ENCODE data around the gene FYN. TPM values are rescaled to one million over a fixed set of nuclear protein-coding genes. Genes with fewer than 3 reads are reported as not detected.

Gene FYN
- total and polyA plus RNA-seq, 2 of the 4 experiments (the other 2 are of a cell fraction), result 30.8 to 36.4 TPM

DNA sequence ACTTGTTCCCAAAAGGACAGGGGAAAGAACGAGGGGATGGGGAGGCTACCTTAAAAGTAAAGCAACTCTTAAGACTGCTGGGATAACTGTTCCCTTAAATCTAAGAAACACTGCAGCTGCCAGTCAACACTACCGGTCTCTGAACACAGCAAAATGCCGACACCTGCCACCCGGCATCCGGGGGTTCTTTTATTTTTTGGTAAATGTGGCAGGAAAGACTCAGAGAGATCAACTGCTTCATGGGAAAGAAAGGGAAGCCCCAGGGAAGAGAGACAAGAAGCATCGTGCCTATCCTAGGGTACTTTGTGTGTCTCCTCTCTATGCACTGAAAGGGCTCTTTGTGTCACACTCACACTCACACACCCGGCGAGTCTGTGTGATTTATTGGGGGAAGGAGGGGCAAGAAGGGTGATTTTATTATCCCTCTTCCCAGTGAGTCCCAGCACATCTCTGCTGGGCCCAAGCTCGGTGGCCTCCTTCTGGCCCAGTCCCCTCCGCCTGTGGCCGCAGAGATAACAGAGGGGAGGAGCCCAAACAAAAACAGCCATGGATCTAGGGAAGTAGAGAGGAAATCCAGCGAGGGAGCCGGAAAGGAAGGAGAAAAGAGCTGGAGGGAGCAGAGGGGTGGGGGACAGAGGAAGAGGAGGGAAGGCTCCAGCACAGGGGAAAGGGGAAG lies 1.4 kb downstream of the FYN start:
- Histone ChIP-seq H3K27me3 (ENCODE audit: control insufficient read depth, insufficient read depth, low read length) (0 out of 2 replicates have a peak, but pooled peaks cover 2% of the 10 kb centered on the region), H3K23ac (ENCODE audit: low read depth, low read length) (peak overlapping the region; percentile 89), H3K18ac (ENCODE audit: low read depth, low read length) (peak overlapping the region; percentile 59), H3K4me1 (ENCODE audit: control insufficient read depth, insufficient read depth, low read length) (peaks cover 1% of the 10 kb centered on the region; the same call in 1 of the 2 replicates), H2AFZ (replicated peaks; ENCODE audit: low read length, poor library complexity) (peak overlapping the region; percentile 93), H3K27ac (ENCODE audit: insufficient read depth, low read length) (peak overlapping the region; percentile 64), H2AK5ac (ENCODE audit: low read depth, low read length) (peak overlapping the region; percentile 42; the same call in 1 of the 2 replicates), H3K4ac (ENCODE audit: low read depth, low read length) (peak overlapping the region; percentile 71), H3K9me3 (ENCODE audit: control insufficient read depth, insufficient read depth, low read length) (no peaks in the 10 kb centered on the region), H2BK5ac (ENCODE audit: low read depth, low read length, poor library complexity, severe bottlenecking) (no peak overlapping the region), H3K79me1 (ENCODE audit: low read depth in 1 of 2, low read length in 2 of 2) (peaks cover 29 to 34% of the 10 kb centered on the region in 2 experiments), H4K8ac (ENCODE audit: low read depth in 2 of 2, low read length in 2 of 2) (peak overlapping the region; percentile 54 to 78; a peak in 3 of 4 replicates), H2BK120ac (ENCODE audit: low read depth, low read length) (peak overlapping the region; percentile 65), H2BK20ac (ENCODE audit: low read depth, low read length) (peak overlapping the region; percentile 39; the same call in 1 of the 2 replicates), H3K9me1 (ENCODE audit: insufficient read depth, low read length) (peaks cover 3% of the 10 kb centered on the region; the same call in 1 of the 2 replicates), H3K4me3 (ENCODE audit: insufficient read depth, low read depth, low read length) (peak overlapping the region; percentile 59), H4K5ac (ENCODE audit: low read depth, low read length) (peak overlapping the region; percentile 25; the same call in 1 of the 2 replicates), H3K9ac (ENCODE audit: low read depth, low read length) (peak overlapping the region; percentile 81), H2BK15ac (ENCODE audit: low read depth, low read length) (peak overlapping the region; percentile 74; the same call in 1 of the 3 replicates), H2AK9ac (replicated peaks; ENCODE audit: low read depth, low read length, poor library complexity) (peak overlapping the region; percentile 84), H3K36me3 (ENCODE audit: control insufficient read depth, insufficient read depth, low read length) (no peaks in the 10 kb centered on the region), H3K56ac (ENCODE audit: extremely low read depth, insufficient read depth, low read length) (no peak overlapping the region), H4K91ac (ENCODE audit: insufficient read depth, low read depth, low read length) (peak overlapping the region; percentile 30; the same call in 1 of the 2 replicates), H3K14ac (replicated peaks; ENCODE audit: low read depth, low read length) (peak overlapping the region; percentile 90), H4K20me1 (ENCODE audit: insufficient read depth, low read length) (peaks cover 3% of the 10 kb centered on the region; the same call in 1 of the 2 replicates), H3K4me2 (ENCODE audit: low read depth, low read length) (peak overlapping the region; percentile 95)
- ChIA-PET CTCF (no interaction called here), POLR2A (ENCODE audit: unreplicated experiment) (no interaction called here)
- peak; percentile 6 for ATAC-seq (ENCODE audit: low read depth)
- intact Hi-C loops (cut with micrococcal nuclease) (loop anchor here (2.0 to 5.0 kb wide), 3 partner anchors 70 to 161 kb away; no protein-coding TSS in a partner anchor), dilution Hi-C loops (cut with HindIII; ENCODE audit: low sequenced_read_pairs, unreplicated experiment) (no loop called here), in situ Hi-C loops (cut with MboI; ENCODE audit: low sequenced_read_pairs) (no loop called here)
- WGBS, 2 experiments (ENCODE audit: extremely low coverage in 2 of 2, insufficient read length in 1 of 2), result 0% methylated on average over 3 of the region's 13 CpGs; no CpG with 5 or more reads in 1 of the 2 experiments
- no TSS peak for BruUV-seq (replicated peaks)
- DNase-seq, result peak; percentile 30
- TF ChIP-seq FOS (IDR thresholded peaks at IDR 0.05; ENCODE audit: low read depth, low read length) (no peak), MAZ (IDR thresholded peaks at IDR 0.05; ENCODE audit: borderline replicate concordance, low read depth, low read length) (no peak), RFX5 (IDR thresholded peaks at IDR 0.05; ENCODE audit: low read depth, low read length) (no peak), POLR2A (IDR thresholded peaks at IDR 0.05; ENCODE audit: low read depth, low read length) (no peak), SMC3 (IDR thresholded peaks at IDR 0.05; ENCODE audit: low read depth, low read length) (no peak), BHLHE40 (IDR thresholded peaks at IDR 0.05; ENCODE audit: low read depth, low read length) (no peak), NFE2L2 (IDR thresholded peaks at IDR 0.05; ENCODE audit: low read depth, low read length) (no peak), MXI1 (IDR thresholded peaks at IDR 0.05; ENCODE audit: borderline replicate concordance, low read depth, low read length) (no peak), RAD21 (IDR thresholded peaks at IDR 0.05; ENCODE audit: low read length) (no peak), CEBPB (IDR thresholded peaks at IDR 0.05; ENCODE audit: low read depth, low read length) (no peak), RCOR1 (IDR thresholded peaks at IDR 0.05; ENCODE audit: insufficient replicate concordance, low read length) (no peak)
- TF ChIP-seq, protein P1, sequence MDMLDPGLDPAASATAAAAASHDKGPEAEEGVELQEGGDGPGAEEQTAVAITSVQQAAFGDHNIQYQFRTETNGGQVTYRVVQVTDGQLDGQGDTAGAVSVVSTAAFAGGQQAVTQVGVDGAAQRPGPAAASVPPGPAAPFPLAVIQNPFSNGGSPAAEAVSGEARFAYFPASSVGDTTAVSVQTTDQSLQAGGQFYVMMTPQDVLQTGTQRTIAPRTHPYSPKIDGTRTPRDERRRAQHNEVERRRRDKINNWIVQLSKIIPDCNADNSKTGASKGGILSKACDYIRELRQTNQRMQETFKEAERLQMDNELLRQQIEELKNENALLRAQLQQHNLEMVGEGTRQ (IDR thresholded peaks at IDR 0.05; ENCODE audit: low read depth, low read length), result no peak
- TF ChIP-seq, protein P2, sequence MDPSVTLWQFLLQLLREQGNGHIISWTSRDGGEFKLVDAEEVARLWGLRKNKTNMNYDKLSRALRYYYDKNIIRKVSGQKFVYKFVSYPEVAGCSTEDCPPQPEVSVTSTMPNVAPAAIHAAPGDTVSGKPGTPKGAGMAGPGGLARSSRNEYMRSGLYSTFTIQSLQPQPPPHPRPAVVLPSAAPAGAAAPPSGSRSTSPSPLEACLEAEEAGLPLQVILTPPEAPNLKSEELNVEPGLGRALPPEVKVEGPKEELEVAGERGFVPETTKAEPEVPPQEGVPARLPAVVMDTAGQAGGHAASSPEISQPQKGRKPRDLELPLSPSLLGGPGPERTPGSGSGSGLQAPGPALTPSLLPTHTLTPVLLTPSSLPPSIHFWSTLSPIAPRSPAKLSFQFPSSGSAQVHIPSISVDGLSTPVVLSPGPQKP (IDR thresholded peaks at IDR 0.05; ENCODE audit: borderline replicate concordance, low read depth, low read length), result no peak
- TF ChIP-seq, protein P3, sequence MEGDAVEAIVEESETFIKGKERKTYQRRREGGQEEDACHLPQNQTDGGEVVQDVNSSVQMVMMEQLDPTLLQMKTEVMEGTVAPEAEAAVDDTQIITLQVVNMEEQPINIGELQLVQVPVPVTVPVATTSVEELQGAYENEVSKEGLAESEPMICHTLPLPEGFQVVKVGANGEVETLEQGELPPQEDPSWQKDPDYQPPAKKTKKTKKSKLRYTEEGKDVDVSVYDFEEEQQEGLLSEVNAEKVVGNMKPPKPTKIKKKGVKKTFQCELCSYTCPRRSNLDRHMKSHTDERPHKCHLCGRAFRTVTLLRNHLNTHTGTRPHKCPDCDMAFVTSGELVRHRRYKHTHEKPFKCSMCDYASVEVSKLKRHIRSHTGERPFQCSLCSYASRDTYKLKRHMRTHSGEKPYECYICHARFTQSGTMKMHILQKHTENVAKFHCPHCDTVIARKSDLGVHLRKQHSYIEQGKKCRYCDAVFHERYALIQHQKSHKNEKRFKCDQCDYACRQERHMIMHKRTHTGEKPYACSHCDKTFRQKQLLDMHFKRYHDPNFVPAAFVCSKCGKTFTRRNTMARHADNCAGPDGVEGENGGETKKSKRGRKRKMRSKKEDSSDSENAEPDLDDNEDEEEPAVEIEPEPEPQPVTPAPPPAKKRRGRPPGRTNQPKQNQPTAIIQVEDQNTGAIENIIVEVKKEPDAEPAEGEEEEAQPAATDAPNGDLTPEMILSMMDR (conservative IDR thresholded peaks at IDR 0.05; ENCODE audit: low read depth, low read length), result no peak

Measured in IMR-90 (cell line).